HEK293T (cell line): ENCODE measurements around the gene CHMP2B.
A peak's percentile ranks its signal among the peaks of the same experiment; 100 is the strongest.

ENCODE experiments used
- CTCF ChIA-PET: fragments of 350-600 bp; formaldehyde crosslinking; extraction: SDS; loops from one replicate; lab custom pipeline; 2021; ENCODE audit warnings: antibody characterized with exemption, inconsistent platforms; lab: Yijun Ruan, JAX
- POLR2A ChIA-PET: fragments of 350-600 bp; formaldehyde crosslinking; extraction: SDS; loops from one replicate; lab custom pipeline; 2020; ENCODE audit warnings: antibody characterized with exemption, inconsistent platforms; lab: Yijun Ruan, JAX
- DNase-seq: peaks from one replicate; pipeline ENCODE4 v3.0.0; 2012; ENCODE audit warnings: mixed read lengths; ENCODE audit errors: extremely low spot score
- ARNT ChIP-seq: fragments of 450-650 bp; IDR thresholded peaks from 2 replicates; pipeline ENCODE4 v1.6.1; 2017; ENCODE audit warnings: mild to moderate bottlenecking
- BHLHE40 ChIP-seq: fragments of 450-650 bp; IDR thresholded peaks from 2 replicates; pipeline ENCODE4 v1.6.1; 2016; ENCODE audit warnings: mild to moderate bottlenecking, moderate library complexity, borderline replicate concordance
- CTBP1 ChIP-seq: fragments of 450-650 bp; IDR thresholded peaks from 2 replicates; pipeline ENCODE4 v1.6.1; 2016; ENCODE audit warnings: borderline replicate concordance
- ELF4 ChIP-seq: fragments of 450-650 bp; IDR thresholded peaks from 2 replicates; pipeline ENCODE4 v1.6.1; 2017; ENCODE audit warnings: antibody characterized with exemption
- FOXA1 ChIP-seq: fragments of 450-650 bp; IDR thresholded peaks from 2 replicates; pipeline ENCODE4 v1.6.1; 2016; ENCODE audit warnings: mild to moderate bottlenecking
- FOXK2 ChIP-seq: fragments of 450-650 bp; IDR thresholded peaks from 2 replicates; pipeline ENCODE4 v1.6.1; 2016; ENCODE audit warnings: mild to moderate bottlenecking
- FOXM1 ChIP-seq: fragments of 450-650 bp; IDR thresholded peaks from 2 replicates; pipeline ENCODE4 v1.6.1; 2017; ENCODE audit warnings: mild to moderate bottlenecking, borderline replicate concordance
- HDGF ChIP-seq: fragments of 450-650 bp; IDR thresholded peaks from 2 replicates; pipeline ENCODE4 v1.6.1; 2017; ENCODE audit warnings: antibody characterized with exemption, borderline replicate concordance
- L3MBTL2 ChIP-seq: fragments of 450-650 bp; conservative IDR thresholded peaks from 2 replicates; pipeline ENCODE4 v1.6.1; 2016; ENCODE audit warnings: mild to moderate bottlenecking
- LEF1 ChIP-seq: fragments of 450-650 bp; IDR thresholded peaks from 2 replicates; pipeline ENCODE4 v1.6.1; 2017; ENCODE audit warnings: mild to moderate bottlenecking, borderline replicate concordance
- NFRKB ChIP-seq: fragments of 450-650 bp; IDR thresholded peaks from 2 replicates; pipeline ENCODE4 v1.6.1; 2016; ENCODE audit warnings: mild to moderate bottlenecking, moderate library complexity
- PKNOX1 ChIP-seq: fragments of 450-650 bp; IDR thresholded peaks from 2 replicates; pipeline ENCODE4 v1.6.1; 2016
- SP1 ChIP-seq: fragments of 450-650 bp; IDR thresholded peaks from 2 replicates; pipeline ENCODE4 v1.6.1; 2017
- SUZ12 ChIP-seq: fragments of 450-650 bp; IDR thresholded peaks from 2 replicates; pipeline ENCODE4 v1.6.1; 2016; ENCODE audit warnings: mild to moderate bottlenecking
- TARDBP ChIP-seq: fragments of 450-650 bp; IDR thresholded peaks from 2 replicates; pipeline ENCODE4 v1.6.1; 2016
- ZNF384 ChIP-seq: fragments of 450-650 bp; IDR thresholded peaks from 2 replicates; pipeline ENCODE4 v1.6.1; 2016

CHMP2B gene

GRCh38 chr3:87261925-87262324 is 34.8 kb downstream of the CHMP2B start:
- DNase-seq: no peak
- POLR2A ChIA-PET: no interaction called here
- TF ChIP-seq BHLHE40 (no peak), L3MBTL2 (no peak), ARNT (no peak), PKNOX1 (no peak), ELF4 (no peak), ZNF384 (no peak)
- CTCF ChIA-PET: interaction anchor here (1.3 kb wide), 2 partner anchors 10 to 23 kb away, joined by 4 to 5 read pairs; no protein-coding TSS in a partner anchor

DNA sequence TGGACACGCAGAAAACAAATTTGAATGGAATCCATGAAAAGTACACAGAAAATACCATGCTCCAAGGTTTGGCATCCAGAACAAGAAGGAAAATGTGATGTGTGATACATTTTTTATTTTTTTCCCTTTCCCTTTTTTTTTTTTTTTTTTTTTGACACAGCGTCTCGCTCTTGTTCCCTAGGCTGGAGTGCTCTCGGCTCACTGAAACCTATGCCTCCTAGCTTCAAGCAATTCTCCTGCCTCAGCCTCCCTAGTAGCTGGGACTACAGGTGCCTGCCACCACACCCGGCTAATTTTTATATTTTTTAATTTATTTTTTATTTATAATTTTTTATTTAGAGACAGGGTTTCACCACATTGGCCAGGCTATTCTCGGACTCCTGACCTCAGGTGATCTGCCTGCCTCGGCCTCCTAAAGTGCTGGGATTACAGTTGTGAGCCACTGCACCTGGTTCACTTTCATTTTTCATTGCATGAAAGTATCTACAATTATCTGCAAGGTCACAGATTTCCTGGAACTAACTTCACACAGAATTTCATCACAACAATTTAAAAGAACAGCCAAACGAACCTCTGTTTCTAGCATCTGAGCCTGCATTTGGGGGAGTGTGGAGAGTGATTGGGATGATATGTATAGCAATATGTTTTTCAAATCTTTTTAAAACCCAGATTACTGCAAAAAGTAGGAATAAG is 41.0 kb downstream of the CHMP2B start:
- DNase-seq: no peak
- TF ChIP-seq CTBP1 (no peak), LEF1 (no peak), FOXK2 (no peak), ZNF384 (no peak), ELF4 (no peak), HDGF (no peak), ARNT (no peak), L3MBTL2 (no peak), NFRKB (no peak), FOXA1 (no peak), FOXM1 (no peak), SUZ12 (no peak), PKNOX1 (no peak), TARDBP (no peak), SP1 (no peak), BHLHE40 (no peak)
- POLR2A ChIA-PET: no interaction called here
- CTCF ChIA-PET: interaction anchor here (0.5 to 1.1 kb wide), 2 partner anchors 10 to 12 kb away, joined by 3 to 4 read pairs; no protein-coding TSS in a partner anchor

DNA sequence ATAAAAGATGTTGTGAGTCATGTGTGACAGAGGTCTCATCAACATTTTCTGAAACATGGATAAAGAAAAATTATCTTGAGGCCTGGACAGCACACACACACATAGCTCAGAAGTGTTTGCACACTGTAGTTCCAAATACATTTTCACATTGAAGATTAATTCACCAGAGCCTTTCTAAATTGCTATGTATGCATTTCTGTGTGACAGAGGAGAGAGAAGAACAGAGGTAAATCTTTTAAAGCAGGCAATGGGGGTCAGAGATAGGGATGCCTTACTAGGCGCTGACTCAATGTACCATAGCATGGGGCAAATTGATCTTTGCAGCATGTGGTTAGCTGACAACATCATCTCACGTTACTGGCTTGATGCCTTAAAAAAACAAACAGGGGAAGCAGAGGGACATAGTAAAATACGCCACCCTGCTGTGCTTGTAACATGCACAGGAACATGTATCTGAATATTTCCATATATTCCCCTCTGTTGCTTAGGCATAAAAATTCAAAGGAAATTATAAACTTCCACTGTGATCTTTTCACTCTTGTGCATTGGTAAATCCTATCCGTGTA is 41.6 kb downstream of the CHMP2B start:
- DNase-seq: peak; percentile 48
- CTCF ChIA-PET: interaction anchor here (0.5 to 1.1 kb wide), 2 partner anchors 10 to 13 kb away, joined by 3 to 4 read pairs; no protein-coding TSS in a partner anchor
- POLR2A ChIA-PET: no interaction called here
- TF ChIP-seq ZNF384 (no peak), CTBP1 (peak; percentile 84; the same call in 1 of the 2 replicates), PKNOX1 (peak; percentile 59), SUZ12 (no peak), L3MBTL2 (peak; percentile 37)

- ChIA-PET POLR2A (no interaction called here), CTCF (interaction anchor here (1.8 kb wide), 1 partner anchor 9 kb away, joined by 9 read pairs; no protein-coding TSS in a partner anchor)
- DNase-seq: no peak
- TF ChIP-seq FOXM1 (no peak), ARNT (no peak), ELF4 (no peak), CTBP1 (no peak), HDGF (no peak), PKNOX1 (no peak), BHLHE40 (no peak), NFRKB (no peak), TARDBP (no peak), SP1 (no peak), SUZ12 (no peak), FOXK2 (no peak)
Measured at GRCh38 chr3:87269723-87270122, 42.6 kb downstream of the CHMP2B start.

GRCh38 chr3:87270908-87271700 is 44.0 kb downstream of the CHMP2B start:
- no peak for DNase-seq
- ChIA-PET CTCF (interaction anchor here (1.8 kb wide), 1 partner anchor 11 kb away, joined by 9 read pairs; no protein-coding TSS in a partner anchor), POLR2A (interaction anchor here (1.4 kb wide), 1 partner anchor 44 kb away, joined by 3 read pairs; the partner anchor contains the start of gene CHMP2B)

More at GRCh38 chr3:87270908-87271700, 44.0 kb downstream of the CHMP2B start:
- TF ChIP-seq HDGF (no peak), LEF1 (no peak), NFRKB (no peak), FOXA1 (no peak), CTBP1 (no peak), FOXK2 (no peak), ELF4 (no peak), TARDBP (no peak), ARNT (no peak), PKNOX1 (no peak), BHLHE40 (no peak), FOXM1 (no peak), L3MBTL2 (no peak)
